ENCODE data around the gene CHCHD6.

The CHCHD6 gene

DNA sequence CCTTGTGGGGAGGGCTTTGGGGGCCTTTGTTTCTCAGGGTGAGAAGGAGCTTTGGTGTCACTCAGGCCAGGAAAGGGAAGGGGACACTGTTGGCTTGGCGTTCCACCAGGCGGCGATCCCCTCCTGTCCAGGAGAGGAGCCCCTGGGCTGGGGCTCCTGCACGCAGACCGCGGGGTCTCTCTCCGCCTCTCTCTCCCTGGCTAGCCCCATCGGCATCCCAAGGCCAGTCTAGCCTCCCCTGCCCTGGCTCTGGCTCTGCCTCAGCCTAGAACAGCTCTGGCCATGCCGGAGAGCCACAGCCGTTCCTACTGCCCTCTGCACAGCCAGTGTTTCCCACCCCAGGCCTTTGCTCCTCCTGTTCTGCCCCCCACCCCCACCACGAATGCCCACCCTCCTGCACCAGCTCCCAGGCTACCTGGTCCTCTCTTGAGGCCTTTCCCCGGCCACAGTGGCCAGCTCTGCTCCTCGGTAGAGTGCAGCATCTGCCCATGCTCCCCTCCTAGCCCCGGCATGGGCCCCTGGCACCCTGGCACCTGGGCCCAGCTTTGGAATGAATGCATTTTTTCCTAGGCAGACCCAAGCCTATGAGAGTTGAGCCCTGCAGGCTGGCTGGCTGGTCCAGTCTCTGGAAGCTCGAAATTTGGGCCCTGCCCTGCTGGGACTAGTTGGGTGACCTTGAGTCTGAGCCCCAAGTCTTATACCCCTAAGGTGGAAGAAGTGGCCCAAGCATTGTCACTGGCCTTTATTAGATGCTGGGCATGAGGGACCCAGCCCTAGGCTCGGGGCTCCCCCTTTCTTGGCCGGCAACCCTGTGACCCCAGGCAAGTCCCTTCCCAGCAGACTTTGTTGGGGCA is 281.3 kb downstream of the CHCHD6 start:
- no peak for DNase-seq (ENCODE audit: low read depth)
- peak overlapping the region; percentile 68 for H3K4me3 ChIP-seq (ENCODE audit: control insufficient read depth, low read depth, low read length)
- TF ChIP-seq, protein P1, sequence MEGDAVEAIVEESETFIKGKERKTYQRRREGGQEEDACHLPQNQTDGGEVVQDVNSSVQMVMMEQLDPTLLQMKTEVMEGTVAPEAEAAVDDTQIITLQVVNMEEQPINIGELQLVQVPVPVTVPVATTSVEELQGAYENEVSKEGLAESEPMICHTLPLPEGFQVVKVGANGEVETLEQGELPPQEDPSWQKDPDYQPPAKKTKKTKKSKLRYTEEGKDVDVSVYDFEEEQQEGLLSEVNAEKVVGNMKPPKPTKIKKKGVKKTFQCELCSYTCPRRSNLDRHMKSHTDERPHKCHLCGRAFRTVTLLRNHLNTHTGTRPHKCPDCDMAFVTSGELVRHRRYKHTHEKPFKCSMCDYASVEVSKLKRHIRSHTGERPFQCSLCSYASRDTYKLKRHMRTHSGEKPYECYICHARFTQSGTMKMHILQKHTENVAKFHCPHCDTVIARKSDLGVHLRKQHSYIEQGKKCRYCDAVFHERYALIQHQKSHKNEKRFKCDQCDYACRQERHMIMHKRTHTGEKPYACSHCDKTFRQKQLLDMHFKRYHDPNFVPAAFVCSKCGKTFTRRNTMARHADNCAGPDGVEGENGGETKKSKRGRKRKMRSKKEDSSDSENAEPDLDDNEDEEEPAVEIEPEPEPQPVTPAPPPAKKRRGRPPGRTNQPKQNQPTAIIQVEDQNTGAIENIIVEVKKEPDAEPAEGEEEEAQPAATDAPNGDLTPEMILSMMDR (conservative IDR thresholded peaks at IDR 0.05; ENCODE audit: control insufficient read depth, insufficient read depth, low read depth, low read length) = no peak

DNA sequence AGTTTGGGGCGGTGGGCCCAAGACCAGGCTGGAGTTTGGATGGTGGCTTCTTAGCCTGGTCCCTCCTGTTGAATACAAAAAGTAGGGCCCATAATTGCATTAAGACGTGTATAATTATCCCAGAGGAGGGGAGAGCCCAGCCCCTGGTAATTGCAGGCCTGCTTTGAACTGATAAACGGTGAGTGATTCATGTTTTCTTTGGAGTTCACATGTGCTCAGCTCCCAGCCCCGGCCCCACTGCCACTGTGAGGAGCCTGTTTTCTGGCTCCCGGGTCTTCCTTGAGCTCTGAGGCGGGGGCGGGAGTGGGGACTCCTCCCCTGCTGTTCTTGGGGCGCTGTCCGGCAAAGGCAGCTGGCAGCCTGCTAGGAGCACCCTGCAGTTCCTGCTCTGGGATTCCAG is 282.0 kb downstream of the CHCHD6 start:
- H3K4me3 ChIP-seq (ENCODE audit: control insufficient read depth, low read depth, low read length) = no peak overlapping the region
- TF ChIP-seq, protein P1 (conservative IDR thresholded peaks at IDR 0.05; ENCODE audit: control insufficient read depth, insufficient read depth, low read depth, low read length) = no peak
- DNase-seq (ENCODE audit: low read depth) = peak; percentile 42

DNA sequence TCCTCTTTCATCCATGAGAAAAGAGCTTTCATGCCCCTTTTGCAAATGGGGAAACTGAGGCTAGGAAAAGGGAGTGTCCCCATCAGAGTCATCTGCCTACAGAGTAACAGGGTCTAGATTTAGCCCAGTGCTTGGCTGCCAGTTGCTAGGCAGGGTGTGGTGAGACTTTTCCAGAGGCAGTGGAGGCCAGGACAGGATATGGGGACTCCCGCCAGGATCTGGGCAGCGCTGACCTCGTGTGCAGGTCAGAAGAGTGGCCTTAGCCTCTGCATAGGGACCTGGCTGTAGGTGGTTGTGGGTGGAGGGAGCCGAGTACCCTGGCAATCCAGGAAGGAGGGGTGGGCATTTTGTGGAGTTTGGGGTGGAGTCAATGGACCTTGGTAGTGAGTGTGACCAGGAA is 283.1 kb downstream of the CHCHD6 start:
- no peak overlapping the region for H3K4me3 ChIP-seq (ENCODE audit: control insufficient read depth, low read depth, low read length)
- no peak for DNase-seq (ENCODE audit: low read depth)
- TF ChIP-seq, protein P1 (conservative IDR thresholded peaks at IDR 0.05; ENCODE audit: control insufficient read depth, insufficient read depth, low read depth, low read length) = no peak

DNA sequence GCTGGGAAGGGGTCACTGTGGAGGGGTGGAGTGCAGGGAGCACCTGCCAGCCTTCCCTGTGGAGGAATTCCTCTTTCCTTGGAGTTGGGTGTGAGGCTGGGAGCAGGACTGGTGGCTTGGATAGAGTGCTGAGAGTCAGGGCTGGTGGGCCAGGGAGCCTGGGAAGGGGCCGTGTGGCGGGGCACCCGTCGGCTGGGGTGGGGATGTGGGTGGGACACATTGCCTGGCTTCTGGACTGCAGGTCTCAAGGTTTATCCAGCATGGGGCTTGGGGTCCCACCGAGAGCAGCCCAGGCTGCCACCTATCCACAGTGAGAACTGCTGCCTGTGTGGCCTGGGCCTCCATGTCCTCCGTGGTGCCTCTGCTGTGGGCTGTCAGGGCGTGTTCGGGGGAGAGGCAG is 283.6 kb downstream of the CHCHD6 start:
- H3K4me3 ChIP-seq (ENCODE audit: control insufficient read depth, low read depth, low read length) = no peak overlapping the region
- TF ChIP-seq, protein P1 (conservative IDR thresholded peaks at IDR 0.05; ENCODE audit: control insufficient read depth, insufficient read depth, low read depth, low read length) = no peak
- DNase-seq (ENCODE audit: low read depth) = no peak

DNA sequence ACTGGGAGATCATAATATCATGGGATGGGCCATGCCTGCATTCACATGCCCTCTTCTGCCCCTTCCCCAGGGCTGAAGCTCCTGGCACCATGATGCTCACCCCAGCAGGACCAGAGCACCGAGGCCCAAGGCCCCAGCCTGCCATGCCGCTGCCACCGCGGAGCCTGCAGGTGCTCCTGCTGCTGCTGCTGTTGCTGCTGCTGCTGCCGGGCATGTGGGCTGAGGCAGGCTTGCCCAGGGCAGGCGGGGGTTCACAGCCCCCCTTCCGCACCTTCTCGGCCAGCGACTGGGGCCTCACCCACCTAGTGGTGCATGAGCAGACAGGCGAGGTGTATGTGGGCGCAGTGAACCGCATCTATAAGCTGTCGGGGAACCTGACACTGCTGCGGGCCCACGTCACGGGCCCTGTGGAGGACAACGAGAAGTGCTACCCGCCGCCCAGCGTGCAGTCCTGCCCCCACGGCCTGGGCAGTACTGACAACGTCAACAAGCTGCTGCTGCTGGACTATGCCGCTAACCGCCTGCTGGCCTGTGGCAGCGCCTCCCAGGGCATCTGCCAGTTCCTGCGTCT is 284.5 kb downstream of the CHCHD6 start:
- no peak for DNase-seq (ENCODE audit: low read depth)
- no peak overlapping the region for H3K4me3 ChIP-seq (ENCODE audit: control insufficient read depth, low read depth, low read length)
- TF ChIP-seq, protein P1 (conservative IDR thresholded peaks at IDR 0.05; ENCODE audit: control insufficient read depth, insufficient read depth, low read depth, low read length) = no peak

DNA sequence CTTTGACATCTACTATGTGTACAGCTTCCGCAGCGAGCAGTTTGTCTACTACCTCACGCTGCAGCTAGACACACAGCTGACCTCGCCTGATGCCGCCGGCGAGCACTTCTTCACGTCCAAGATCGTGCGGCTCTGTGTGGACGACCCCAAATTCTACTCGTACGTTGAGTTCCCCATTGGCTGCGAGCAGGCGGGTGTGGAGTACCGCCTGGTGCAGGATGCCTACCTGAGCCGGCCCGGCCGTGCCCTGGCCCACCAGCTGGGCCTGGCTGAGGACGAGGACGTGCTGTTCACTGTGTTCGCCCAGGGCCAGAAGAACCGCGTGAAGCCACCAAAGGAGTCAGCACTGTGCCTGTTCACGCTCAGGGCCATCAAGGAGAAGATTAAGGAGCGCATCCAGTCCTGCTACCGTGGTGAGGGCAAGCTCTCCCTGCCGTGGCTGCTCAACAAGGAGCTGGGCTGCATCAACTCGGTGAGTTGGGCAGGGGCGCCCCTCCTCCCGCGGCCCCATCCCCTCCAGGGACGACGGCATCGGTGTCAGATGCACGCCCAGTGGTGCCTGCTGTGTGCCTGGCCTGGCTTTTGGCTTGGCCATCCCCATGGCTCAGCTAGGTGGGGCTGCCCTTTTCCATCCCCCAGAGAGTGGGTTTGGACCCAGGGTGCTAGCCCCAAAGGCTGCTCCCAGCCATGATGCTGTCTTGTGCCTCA is 285.4 kb downstream of the CHCHD6 start:
- no peak overlapping the region for H3K4me3 ChIP-seq (ENCODE audit: control insufficient read depth, low read depth, low read length)
- DNase-seq (ENCODE audit: low read depth) = no peak
- TF ChIP-seq, protein P1 (conservative IDR thresholded peaks at IDR 0.05; ENCODE audit: control insufficient read depth, insufficient read depth, low read depth, low read length) = no peak
